Uterus (tissue), 4 donors: ENCODE measurements around the gene DCLK3. TPM values are rescaled to one million over a fixed set of nuclear protein-coding genes. Genes with fewer than 3 reads are reported as not detected.

Experiments
- DNase-seq, 2 donors: peaks; one replicate each; pipeline ENCODE4 v3.0.0-alpha.2; 2019 to 2020
- H3K27ac ChIP-seq, 2 donors: fragments of 200-600 bp; sonication (generic); 1 replicate in 1 of 2; 2 replicates in 1 of 2; pipeline ENCODE4 v1.5.1; 2016 to 2018
- H3K27me3 ChIP-seq, 2 donors: fragments of 200-600 bp; sonication (generic); one replicate each; pipeline ENCODE4 v1.5.1; 2018 to 2019; ENCODE audit warnings: control low read depth in 1 of 2
- H3K36me3 ChIP-seq, 2 donors: fragments of 200-600 bp; sonication (generic); one replicate each; pipeline ENCODE4 v1.5.1; 2019; ENCODE audit warnings: control low read depth in 1 of 2
- H3K4me1 ChIP-seq, 2 donors: fragments of 200-600 bp; sonication (generic); one replicate each; pipeline ENCODE4 v1.5.1; 2018 to 2019; ENCODE audit warnings: control low read depth in 1 of 2
- H3K4me3 ChIP-seq, 2 donors: fragments of 200-600 bp; sonication (generic); 1 replicate in 1 of 2; 2 replicates in 1 of 2; pipeline ENCODE4 v1.5.1; 2018 to 2019; ENCODE audit warnings: mild to moderate bottlenecking in 1 of 2
- H3K9me3 ChIP-seq, 2 donors: fragments of 200-600 bp; sonication (generic); one replicate each; pipeline ENCODE4 v1.5.1; 2019; ENCODE audit warnings: control low read depth in 1 of 2
- POLR2A ChIP-seq, 2 donors: fragments of 450-650 bp; IDR thresholded peaks; one replicate each; pipeline ENCODE4 v1.6.1; 2016; ENCODE audit warnings: antibody characterized with exemption in 2 of 2, mild to moderate bottlenecking in 1 of 2, moderate library complexity in 1 of 2
- intact Hi-C: fragments of 100-400 bp; cut with DNase I; formaldehyde crosslinking; loops from one replicate; pipeline ENCODE4 v1.15.1; 2023; ENCODE audit warnings: low total_unique reads
- total RNA-seq, 4 donors: library from RNA; depleted of rRNA in 3 of 4; stranded (reverse); fragments of >200 nt in 3 of 4; gene quantifications; one replicate each; pipeline versions ENCODE4 v1.1.0 to v1.2.4, GENCODE V29; 2014 to 2023
- TF ChIP-seq, protein P1 (sequence below), 4 experiments: fragments of 200-600 bp in 2 of 4; fragments of 450-650 bp in 2 of 4; sonication (generic) in 2 of 4; IDR thresholded peaks; one replicate each; pipeline ENCODE4 v1.5.1; 2016 to 2019; ENCODE audit warnings: antibody characterized with exemption in 4 of 4, mild to moderate bottlenecking in 2 of 4, moderate library complexity in 1 of 4
- donor health status: DM: yes; HTN: yes; CAD: no.

Gene DCLK3
- total RNA-seq, 4 donors from 2014 or later: 1.0 to 1.5 TPM; not detected in 2

GRCh38 chr3:36688815-36689214 is 75.5 kb downstream of the DCLK3 start:
- Histone ChIP-seq H3K9me3 (no peaks in the 10 kb centered on the region), H3K4me1 (no peaks in the 10 kb centered on the region), H3K4me3 (no peak overlapping the region), H3K27me3 (no peaks in the 10 kb centered on the region), H3K27ac (no peak overlapping the region), H3K36me3 (no peaks in the 10 kb centered on the region)
- intact Hi-C loops: no loop called here
- DNase-seq: no peak
- TF ChIP-seq, protein P1, sequence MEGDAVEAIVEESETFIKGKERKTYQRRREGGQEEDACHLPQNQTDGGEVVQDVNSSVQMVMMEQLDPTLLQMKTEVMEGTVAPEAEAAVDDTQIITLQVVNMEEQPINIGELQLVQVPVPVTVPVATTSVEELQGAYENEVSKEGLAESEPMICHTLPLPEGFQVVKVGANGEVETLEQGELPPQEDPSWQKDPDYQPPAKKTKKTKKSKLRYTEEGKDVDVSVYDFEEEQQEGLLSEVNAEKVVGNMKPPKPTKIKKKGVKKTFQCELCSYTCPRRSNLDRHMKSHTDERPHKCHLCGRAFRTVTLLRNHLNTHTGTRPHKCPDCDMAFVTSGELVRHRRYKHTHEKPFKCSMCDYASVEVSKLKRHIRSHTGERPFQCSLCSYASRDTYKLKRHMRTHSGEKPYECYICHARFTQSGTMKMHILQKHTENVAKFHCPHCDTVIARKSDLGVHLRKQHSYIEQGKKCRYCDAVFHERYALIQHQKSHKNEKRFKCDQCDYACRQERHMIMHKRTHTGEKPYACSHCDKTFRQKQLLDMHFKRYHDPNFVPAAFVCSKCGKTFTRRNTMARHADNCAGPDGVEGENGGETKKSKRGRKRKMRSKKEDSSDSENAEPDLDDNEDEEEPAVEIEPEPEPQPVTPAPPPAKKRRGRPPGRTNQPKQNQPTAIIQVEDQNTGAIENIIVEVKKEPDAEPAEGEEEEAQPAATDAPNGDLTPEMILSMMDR (IDR thresholded peaks at IDR 0.05): no peak
- no peak for TF ChIP-seq POLR2A (IDR thresholded peaks at IDR 0.05)

DNA sequence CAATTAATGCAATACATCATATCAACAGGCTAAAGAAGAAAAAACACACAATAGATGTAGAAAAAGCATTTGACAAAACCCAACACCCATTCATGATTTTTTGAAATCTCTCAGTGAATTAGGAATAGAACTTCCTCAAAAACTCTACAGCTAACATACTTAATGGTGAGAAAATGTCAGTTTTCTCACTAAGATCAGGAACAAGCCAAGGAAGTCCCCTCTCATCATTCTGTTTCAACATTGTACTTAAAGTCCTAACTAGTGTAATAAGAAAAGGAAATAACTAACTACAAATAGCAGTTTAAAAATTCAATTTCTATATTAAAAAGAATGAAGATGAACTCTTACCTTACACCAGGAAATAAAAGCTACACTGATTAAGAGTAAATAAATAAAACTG is 77.8 kb downstream of the DCLK3 start:
- Histone ChIP-seq H3K27ac (no peak overlapping the region), H3K36me3 (no peaks in the 10 kb centered on the region), H3K4me1 (no peaks in the 10 kb centered on the region), H3K9me3 (no peaks in the 10 kb centered on the region), H3K4me3 (no peak overlapping the region), H3K27me3 (no peaks in the 10 kb centered on the region)
- no peak for DNase-seq
- TF ChIP-seq, protein P1 (IDR thresholded peaks at IDR 0.05): no peak
- intact Hi-C loops: no loop called here

DNA sequence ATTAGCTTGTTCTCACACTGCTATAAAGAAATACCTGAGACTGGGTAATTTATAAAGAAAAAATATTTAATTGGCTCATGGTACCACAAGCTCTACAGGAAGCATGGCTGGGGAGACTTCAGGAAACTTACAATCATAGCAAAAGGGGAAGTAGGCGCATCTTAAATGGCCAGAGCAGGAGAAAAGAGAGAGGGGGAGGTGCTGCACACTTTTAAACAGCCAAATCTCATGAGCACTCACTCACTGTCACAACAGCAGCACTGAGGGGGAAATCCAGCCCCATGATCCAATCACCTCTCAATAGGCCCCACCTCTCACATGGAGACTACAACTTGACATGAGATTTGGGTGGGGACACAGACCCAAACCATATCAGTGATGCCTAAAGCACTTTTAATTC is 82.5 kb downstream of the DCLK3 start:
- intact Hi-C loops: no loop called here

GRCh38 chr3:36680952-36681351 is 83.4 kb downstream of the DCLK3 start:
- no peak overlapping the region for H3K27ac ChIP-seq
- TF ChIP-seq, protein P1 (IDR thresholded peaks at IDR 0.05): no peak
- TF ChIP-seq POLR2A (IDR thresholded peaks at IDR 0.05): no peak
- DNase-seq: no peak
- H3K4me1 ChIP-seq: no peaks in the 10 kb centered on the region
- peaks cover 0 to 5% of the 10 kb centered on the region in 2 donors for H3K9me3 ChIP-seq
- no peaks in the 10 kb centered on the region for H3K27me3 ChIP-seq
- intact Hi-C loops: no loop called here
- no peak overlapping the region for H3K4me3 ChIP-seq
- H3K36me3 ChIP-seq: no peaks in the 10 kb centered on the region

More for the DNA sequence above, 82.5 kb downstream of the DCLK3 start:
- Histone ChIP-seq H3K4me3 (no peak overlapping the region), H3K9me3 (peaks cover 0 to 5% of the 10 kb centered on the region in 2 donors), H3K27me3 (no peaks in the 10 kb centered on the region), H3K4me1 (no peaks in the 10 kb centered on the region), H3K36me3 (no peaks in the 10 kb centered on the region), H3K27ac (no peak overlapping the region)
- DNase-seq: no peak
- TF ChIP-seq, protein P1 (IDR thresholded peaks at IDR 0.05): no peak
- TF ChIP-seq POLR2A (IDR thresholded peaks at IDR 0.05): no peak

GRCh38 chr3:36679384-36680200 is 84.8 kb downstream of the DCLK3 start:
- H3K36me3 ChIP-seq: no peaks in the 10 kb centered on the region
- TF ChIP-seq POLR2A (IDR thresholded peaks at IDR 0.05): no peak
- TF ChIP-seq, protein P1 (IDR thresholded peaks at IDR 0.05): no peak
- DNase-seq: no peak
- no peaks in the 10 kb centered on the region for H3K4me1 ChIP-seq
- H3K27me3 ChIP-seq: no peaks in the 10 kb centered on the region
- no peak overlapping the region for H3K27ac ChIP-seq
- intact Hi-C loops: no loop called here
- H3K9me3 ChIP-seq: peaks cover 0 to 5% of the 10 kb centered on the region in 2 donors
- no peak overlapping the region for H3K4me3 ChIP-seq
